ENCODE data around the gene SOHLH1. TPM values are rescaled to one million over a fixed set of nuclear protein-coding genes. Genes with fewer than 3 reads are reported as not detected.

The SOHLH1 gene
- total RNA-seq, 1 experiment from 2014 or later, result not detected

- Mint-ChIP-seq H3K9me3 (no peaks in the 10 kb centered on the region), H3K4me1 (0 out of 2 replicates have a peak, but pooled peaks cover 3% of the 10 kb centered on the region), H3K27ac (no peak overlapping the region), H3K4me3 (no peak overlapping the region), H3K36me3 (no peaks in the 10 kb centered on the region), H3K27me3 (ENCODE audit: low read depth) (peaks cover 16% of the 10 kb centered on the region)
- ATAC-seq (no peak), DNase-seq (ENCODE audit: low spot score) (no peak)
- TF ChIP-seq ESRRA (CRISPR knock-in tag; IDR thresholded peaks at IDR 0.05; ENCODE audit: borderline replicate concordance) (no peak), ZNF138 (CRISPR knock-in tag; conservative IDR thresholded peaks at IDR 0.05) (no peak), ZNF219 (CRISPR knock-in tag; IDR thresholded peaks at IDR 0.05; ENCODE audit: borderline replicate concordance) (no peak)
- ChIA-PET POLR2A (no interaction called here), CTCF (interaction anchor here (1.0 kb wide), 1 partner anchor 15 kb away, joined by 3 read pairs; no protein-coding TSS in a partner anchor)
Observed at GRCh38 chr9:135711391-135711790, 12.1 kb upstream of the SOHLH1 start.

GRCh38 chr9:135708164-135708563 lies 8.9 kb upstream of the SOHLH1 start:
- Mint-ChIP-seq H3K36me3 (no peaks in the 10 kb centered on the region), H3K27me3 (ENCODE audit: low read depth) (peaks cover 1% of the 10 kb centered on the region; the same call in 1 of the 2 replicates), H3K4me1 (peaks cover 2% of the 10 kb centered on the region; the same call in 1 of the 2 replicates), H3K9me3 (no peaks in the 10 kb centered on the region), H3K4me3 (no peak overlapping the region), H3K27ac (no peak overlapping the region)
- ATAC-seq (no peak), DNase-seq (ENCODE audit: low spot score) (no peak)
- ChIA-PET POLR2A (no interaction called here), CTCF (interaction anchor here (1.1 kb wide), 1 partner anchor 253 kb away, joined by 3 read pairs; the partner anchor contains the start of gene UBAC1)
- TF ChIP-seq ZNF532 (CRISPR knock-in tag; IDR thresholded peaks at IDR 0.05; ENCODE audit: borderline replicate concordance), result no peak
- no peak for TF ChIP-seq TEAD1 (CRISPR knock-in tag; IDR thresholded peaks at IDR 0.05)
- TF ChIP-seq ZNF425 (CRISPR knock-in tag; conservative IDR thresholded peaks at IDR 0.05), result no peak
- no peak for TF ChIP-seq TP53 (CRISPR knock-in tag; IDR thresholded peaks at IDR 0.05)
- TF ChIP-seq CBFB (CRISPR knock-in tag; IDR thresholded peaks at IDR 0.05; ENCODE audit: low read depth), result no peak
- TF ChIP-seq ZNF263 (CRISPR knock-in tag; IDR thresholded peaks at IDR 0.05; ENCODE audit: low read depth), result no peak
- no peak for TF ChIP-seq ZNF138 (CRISPR knock-in tag; conservative IDR thresholded peaks at IDR 0.05)
- TF ChIP-seq ELF4 (CRISPR knock-in tag; IDR thresholded peaks at IDR 0.05; ENCODE audit: low read depth), result no peak
- TF ChIP-seq PREB (CRISPR knock-in tag; IDR thresholded peaks at IDR 0.05; ENCODE audit: borderline replicate concordance), result no peak
- no peak for TF ChIP-seq E2F1 (CRISPR knock-in tag; IDR thresholded peaks at IDR 0.05)
- no peak for TF ChIP-seq MAX (CRISPR knock-in tag; IDR thresholded peaks at IDR 0.05)
- no peak for TF ChIP-seq JUN (CRISPR knock-in tag; IDR thresholded peaks at IDR 0.05)
- no peak for TF ChIP-seq ZBTB21 (CRISPR knock-in tag; IDR thresholded peaks at IDR 0.05; ENCODE audit: borderline replicate concordance)

All from WTC11 (cell line).